Mucosa of rectum (tissue), 2 donors: ENCODE measurements around the gene RBM38.

Source experiments
- H3K27ac ChIP-seq, 2 donors: one replicate each; pipeline ENCODE4 v1.7.0; 2013; ENCODE audit warnings: inconsistent platforms in 2 of 2, low read depth in 2 of 2, low read length in 2 of 2
- H3K27me3 ChIP-seq, 2 donors: one replicate each; pipeline ENCODE4 v1.7.0; 2013; ENCODE audit warnings: low read length in 2 of 2; ENCODE audit not compliant: control insufficient read depth in 2 of 2, insufficient read depth in 2 of 2
- H3K36me3 ChIP-seq, 2 donors: one replicate each; pipeline ENCODE4 v1.7.0; 2013; ENCODE audit warnings: low read length in 2 of 2; ENCODE audit not compliant: control insufficient read depth in 2 of 2, insufficient read depth in 2 of 2
- H3K4me1 ChIP-seq, 2 donors: one replicate each; pipeline ENCODE4 v1.7.0; 2013; ENCODE audit warnings: low read length in 2 of 2, mild to moderate bottlenecking in 1 of 2; ENCODE audit not compliant: control insufficient read depth in 2 of 2, insufficient read depth in 2 of 2
- H3K4me3 ChIP-seq, 2 donors: one replicate each; pipeline ENCODE4 v1.7.0; 2013; ENCODE audit warnings: low read length in 2 of 2
- H3K9ac ChIP-seq, 2 donors: one replicate each; pipeline ENCODE4 v1.7.0; 2013; ENCODE audit warnings: low read length in 2 of 2, low read depth in 1 of 2, mild to moderate bottlenecking in 1 of 2
- H3K9me3 ChIP-seq, 2 donors: one replicate each; pipeline ENCODE4 v1.7.0; 2013; ENCODE audit warnings: low read length in 2 of 2; ENCODE audit not compliant: control insufficient read depth in 2 of 2
- donor health status: healthy.
- donor health status: Normal muscosa, but diverticular disease.

RBM38 gene

DNA sequence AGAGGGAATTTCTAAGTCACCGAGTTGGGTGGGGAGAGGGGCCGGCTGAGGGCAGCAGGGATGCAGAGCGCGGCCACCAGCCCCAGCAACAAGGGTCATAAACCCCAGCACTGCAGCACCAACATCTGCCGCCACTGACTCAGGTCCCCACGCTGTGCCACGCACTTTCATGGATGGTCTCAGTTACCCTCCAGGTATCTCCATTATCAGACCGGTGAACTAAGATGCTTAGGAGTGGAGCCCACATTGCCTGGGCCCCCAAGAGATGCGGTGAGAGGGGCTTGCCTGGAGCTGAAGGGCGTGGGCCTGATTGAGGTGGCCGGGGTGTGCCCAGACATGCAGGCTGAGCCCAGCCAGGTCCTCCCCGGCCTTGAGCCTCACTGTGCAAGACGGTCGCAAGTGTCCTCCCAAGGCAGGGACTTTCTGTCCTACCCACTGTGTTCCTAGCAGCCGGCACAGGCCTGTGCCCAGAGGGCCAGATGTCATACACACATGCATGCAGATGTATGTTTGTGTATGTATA, 19.3 kb downstream of the RBM38 start:
- no peak overlapping the region for H3K9ac ChIP-seq
- no peak overlapping the region for H3K27ac ChIP-seq
- H3K4me3 ChIP-seq, result no peak overlapping the region
- no peaks in the 10 kb centered on the region for H3K4me1 ChIP-seq
- H3K9me3 ChIP-seq, result no peaks in the 10 kb centered on the region
- H3K36me3 ChIP-seq, result peaks cover 27 to 34% of the 10 kb centered on the region in 2 donors
- H3K27me3 ChIP-seq, result no peaks in the 10 kb centered on the region

DNA sequence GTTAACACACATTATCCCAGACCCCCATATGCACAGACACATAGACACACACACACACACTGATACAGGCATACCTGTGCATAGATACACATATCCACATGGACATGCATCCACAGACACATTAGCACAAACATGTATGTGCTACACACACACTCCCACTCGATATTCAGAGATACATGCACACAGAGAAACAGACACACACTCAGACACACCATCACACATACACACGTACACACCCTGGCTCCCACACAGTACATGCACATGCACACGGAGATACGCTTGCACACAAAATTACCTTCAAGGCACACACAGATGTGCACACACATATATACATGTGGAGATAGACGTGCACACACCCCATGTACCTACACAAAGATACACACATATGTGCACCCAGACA, 19.7 kb downstream of the RBM38 start:
- Histone ChIP-seq H3K36me3 (peaks cover 23 to 33% of the 10 kb centered on the region in 2 donors), H3K4me1 (no peaks in the 10 kb centered on the region), H3K27ac (no peak overlapping the region), H3K27me3 (no peaks in the 10 kb centered on the region), H3K9ac (no peak overlapping the region), H3K4me3 (no peak overlapping the region), H3K9me3 (no peaks in the 10 kb centered on the region)

DNA sequence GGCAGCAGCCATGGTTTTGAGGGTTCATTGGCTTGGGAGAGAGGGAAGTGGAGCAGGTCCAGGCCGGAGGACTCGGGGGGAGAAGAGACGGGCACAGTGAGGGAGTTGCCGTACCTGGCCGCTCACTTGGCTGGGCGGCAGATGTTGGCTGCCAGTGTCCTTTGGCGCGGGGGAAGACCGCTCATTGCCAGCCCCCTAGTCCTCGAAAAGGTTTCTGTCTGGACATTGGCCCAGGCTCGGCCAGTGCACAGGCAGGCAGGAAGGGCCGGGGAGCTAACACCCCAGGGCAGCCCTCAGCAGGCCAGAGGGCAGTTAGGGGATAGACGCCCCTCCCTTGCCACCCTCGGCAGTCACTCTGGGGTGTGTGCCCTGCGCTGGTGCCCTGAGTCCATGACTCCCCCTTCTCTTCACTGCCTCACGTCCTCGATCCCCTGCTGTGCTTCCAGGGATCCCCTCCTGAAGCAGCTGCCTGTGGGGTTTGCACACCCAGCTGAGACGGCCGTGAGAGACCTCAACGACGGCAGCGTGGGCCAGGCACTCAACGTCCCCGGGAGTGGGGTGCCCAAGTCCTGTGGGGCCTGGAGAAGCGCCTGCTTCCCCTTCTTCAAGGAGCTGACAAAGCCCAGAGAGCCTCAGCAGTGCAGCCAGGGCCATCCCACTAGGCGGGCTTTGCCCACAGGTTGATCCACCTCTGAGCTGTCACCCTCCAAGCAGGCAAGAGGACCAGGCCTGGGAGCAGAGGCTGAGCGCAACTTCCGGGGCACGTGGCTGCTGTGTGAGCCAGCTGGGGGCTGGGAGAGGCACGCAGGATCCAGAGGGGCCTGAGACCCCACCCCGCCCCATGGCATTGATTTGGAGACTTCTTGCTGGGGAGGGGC, 20.4 kb downstream of the RBM38 start:
- Histone ChIP-seq H3K9ac (no peak overlapping the region), H3K9me3 (no peaks in the 10 kb centered on the region), H3K4me1 (no peaks in the 10 kb centered on the region), H3K4me3 (no peak overlapping the region), H3K27me3 (no peaks in the 10 kb centered on the region), H3K27ac (no peak overlapping the region), H3K36me3 (peaks cover 18 to 27% of the 10 kb centered on the region in 2 donors)

DNA sequence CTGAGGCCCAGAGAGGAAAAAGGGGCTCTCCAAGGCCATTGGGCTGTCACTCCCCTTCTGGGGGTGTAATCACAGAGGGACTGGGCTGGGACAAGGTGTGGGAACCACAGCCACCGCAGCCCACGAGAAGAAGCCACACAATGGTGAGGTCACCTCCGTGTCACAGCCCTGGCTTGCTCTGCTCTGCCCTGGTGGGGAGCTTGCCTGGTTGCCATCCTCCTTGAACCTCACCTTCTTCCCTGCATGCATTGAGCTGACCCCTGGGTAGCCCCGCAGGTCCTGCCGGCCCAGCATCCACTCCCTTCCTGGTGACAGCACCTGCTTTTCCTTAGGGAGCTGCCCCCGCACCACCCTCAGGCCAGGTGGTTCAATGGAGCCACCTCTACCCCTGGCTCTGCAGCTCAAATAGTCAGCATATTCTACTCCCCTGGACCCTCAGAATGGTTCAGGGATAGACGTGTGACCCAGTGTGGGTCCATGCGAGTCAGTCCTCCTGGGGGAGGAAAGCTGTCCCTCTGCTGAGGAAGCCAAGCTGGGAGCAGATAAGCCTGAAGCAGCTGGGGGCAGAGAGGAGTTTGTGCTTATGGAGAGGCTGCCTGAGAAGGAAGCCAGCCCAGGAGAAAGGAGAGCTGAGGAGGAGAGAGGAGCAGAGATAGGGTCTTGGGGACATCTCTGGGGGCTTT, 21.3 kb downstream of the RBM38 start:
- no peaks in the 10 kb centered on the region for H3K9me3 ChIP-seq
- no peak overlapping the region for H3K27ac ChIP-seq
- no peak overlapping the region for H3K9ac ChIP-seq
- H3K36me3 ChIP-seq, result peaks cover 12 to 22% of the 10 kb centered on the region in 2 donors
- H3K4me1 ChIP-seq, result no peaks in the 10 kb centered on the region
- H3K4me3 ChIP-seq, result no peak overlapping the region
- no peaks in the 10 kb centered on the region for H3K27me3 ChIP-seq

DNA sequence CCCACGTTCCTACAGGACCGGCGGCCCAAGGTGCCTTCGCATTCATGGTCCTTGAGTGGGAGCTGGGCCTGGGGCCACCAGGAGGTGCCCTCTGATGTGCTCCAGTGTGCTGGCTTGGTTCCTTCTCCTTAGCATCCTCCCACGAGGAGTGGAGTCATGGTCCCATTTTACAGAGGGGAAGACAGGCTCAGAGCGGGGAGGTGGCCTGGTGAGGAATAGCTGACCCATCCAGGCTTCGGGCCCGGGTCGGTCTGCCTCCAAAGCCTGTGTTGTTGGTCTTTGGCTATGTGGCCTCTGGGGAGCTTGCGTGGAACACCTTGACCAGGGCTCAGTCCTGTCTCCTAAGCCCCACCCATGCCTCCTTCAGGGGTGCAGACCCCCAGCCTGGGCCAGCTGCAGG, 22.8 kb downstream of the RBM38 start:
- H3K27ac ChIP-seq, result no peak overlapping the region
- H3K9ac ChIP-seq, result no peak overlapping the region
- H3K4me3 ChIP-seq, result no peak overlapping the region
- no peaks in the 10 kb centered on the region for H3K9me3 ChIP-seq
- H3K4me1 ChIP-seq, result no peaks in the 10 kb centered on the region
- no peaks in the 10 kb centered on the region for H3K27me3 ChIP-seq
- peaks cover 0 to 12% of the 10 kb centered on the region in 2 donors for H3K36me3 ChIP-seq

DNA sequence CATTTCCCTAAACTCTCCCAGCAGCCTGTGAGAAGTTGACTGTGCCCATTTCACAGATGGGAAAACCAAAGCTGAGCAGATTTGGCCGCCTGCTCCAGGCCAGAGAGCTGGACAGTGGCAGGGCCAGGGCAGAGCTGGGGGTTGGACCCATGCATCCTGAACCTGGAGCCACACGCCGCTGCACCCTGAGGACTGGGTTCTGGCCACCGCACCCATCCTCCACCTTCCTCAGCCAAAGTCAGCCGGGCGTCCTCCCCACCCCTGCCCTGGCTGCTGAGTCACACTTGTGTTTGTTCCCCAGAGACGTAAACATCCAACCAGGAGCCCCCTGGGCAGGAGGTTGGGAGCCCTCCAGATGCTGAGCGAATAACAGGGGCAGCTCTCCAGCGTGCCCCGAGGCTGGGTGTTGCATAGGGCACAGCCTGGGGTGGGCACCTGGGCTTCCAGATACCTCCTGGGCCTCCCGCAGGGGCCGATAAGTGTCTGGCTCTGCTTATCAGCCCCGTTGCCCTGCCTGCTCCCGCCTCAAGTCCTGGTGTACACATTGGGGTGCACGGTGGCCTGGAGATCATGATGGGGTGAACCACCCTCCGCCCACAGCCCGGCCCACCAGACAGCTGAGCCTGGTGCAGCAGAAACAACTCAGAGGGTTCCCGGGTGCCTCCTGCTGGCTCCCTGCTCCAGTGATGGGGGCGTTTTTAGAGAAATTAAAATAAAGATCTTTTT, 23.8 kb downstream of the RBM38 start:
- Histone ChIP-seq H3K4me1 (no peaks in the 10 kb centered on the region), H3K9ac (no peak overlapping the region), H3K36me3 (peaks cover 0 to 5% of the 10 kb centered on the region in 2 donors), H3K9me3 (no peaks in the 10 kb centered on the region), H3K27ac (no peak overlapping the region), H3K27me3 (no peaks in the 10 kb centered on the region), H3K4me3 (no peak overlapping the region)

DNA sequence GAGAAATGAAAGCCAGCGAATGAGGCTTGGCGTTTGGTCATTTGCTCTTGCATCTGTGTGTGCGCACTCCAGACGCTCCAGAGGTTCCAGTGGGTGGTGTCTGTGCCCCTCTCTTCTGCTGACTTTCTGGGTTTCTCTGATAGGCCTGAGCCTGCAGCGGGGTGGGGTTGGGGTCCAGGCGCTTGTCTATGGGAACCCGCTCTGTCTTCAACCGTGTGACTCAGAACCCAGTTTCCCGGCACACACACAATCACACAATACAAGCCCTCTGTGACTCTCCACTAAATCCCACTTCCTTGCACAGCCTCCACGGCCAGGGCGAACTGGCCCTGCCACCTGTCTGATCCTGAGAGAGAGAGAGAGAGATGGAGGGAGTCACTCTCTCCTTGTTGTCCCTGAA, 24.6 kb downstream of the RBM38 start:
- Histone ChIP-seq H3K27me3 (no peaks in the 10 kb centered on the region), H3K9ac (no peak overlapping the region), H3K36me3 (no peaks in the 10 kb centered on the region), H3K4me1 (no peaks in the 10 kb centered on the region), H3K9me3 (no peaks in the 10 kb centered on the region), H3K4me3 (no peak overlapping the region), H3K27ac (no peak overlapping the region)

DNA sequence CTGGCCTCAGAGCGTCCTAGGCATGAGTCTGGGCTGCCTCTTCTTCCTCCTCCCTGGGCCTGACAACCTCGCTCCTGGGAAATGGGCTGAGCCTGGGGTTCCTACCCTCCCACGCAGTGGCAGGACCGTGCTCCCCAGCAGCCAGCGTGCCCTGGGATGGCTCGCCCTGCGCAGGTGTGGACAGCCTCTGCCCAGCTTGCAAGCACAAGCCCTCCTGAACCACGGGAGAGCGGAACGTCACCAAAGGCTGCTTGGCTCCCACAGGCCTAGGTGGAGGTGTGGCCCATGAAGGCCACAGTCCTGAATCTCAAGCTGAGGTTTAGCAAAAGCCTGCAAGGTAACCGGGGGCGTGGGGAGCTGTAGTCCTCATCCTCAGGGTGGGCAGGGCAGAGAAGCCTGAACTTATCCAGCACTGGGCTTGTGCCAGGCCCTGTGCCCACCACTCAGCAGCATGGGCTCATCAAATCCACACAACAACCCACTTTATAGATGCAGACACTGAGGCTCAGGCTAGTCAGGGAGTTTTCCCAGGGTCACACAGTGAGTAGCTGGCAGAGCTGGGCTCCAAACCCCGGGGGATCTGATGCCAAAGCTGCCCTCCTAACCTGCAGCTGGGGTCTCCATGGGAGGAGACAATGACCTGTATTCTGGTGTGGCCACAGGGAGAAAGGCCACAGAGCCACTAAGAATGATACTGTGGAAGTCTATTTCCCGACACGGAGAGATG, 25.3 kb downstream of the RBM38 start:
- no peak overlapping the region for H3K4me3 ChIP-seq
- H3K9ac ChIP-seq, result no peak overlapping the region
- no peaks in the 10 kb centered on the region for H3K4me1 ChIP-seq
- no peaks in the 10 kb centered on the region for H3K36me3 ChIP-seq
- no peaks in the 10 kb centered on the region for H3K27me3 ChIP-seq
- H3K27ac ChIP-seq, result no peak overlapping the region
- H3K9me3 ChIP-seq, result no peaks in the 10 kb centered on the region

DNA sequence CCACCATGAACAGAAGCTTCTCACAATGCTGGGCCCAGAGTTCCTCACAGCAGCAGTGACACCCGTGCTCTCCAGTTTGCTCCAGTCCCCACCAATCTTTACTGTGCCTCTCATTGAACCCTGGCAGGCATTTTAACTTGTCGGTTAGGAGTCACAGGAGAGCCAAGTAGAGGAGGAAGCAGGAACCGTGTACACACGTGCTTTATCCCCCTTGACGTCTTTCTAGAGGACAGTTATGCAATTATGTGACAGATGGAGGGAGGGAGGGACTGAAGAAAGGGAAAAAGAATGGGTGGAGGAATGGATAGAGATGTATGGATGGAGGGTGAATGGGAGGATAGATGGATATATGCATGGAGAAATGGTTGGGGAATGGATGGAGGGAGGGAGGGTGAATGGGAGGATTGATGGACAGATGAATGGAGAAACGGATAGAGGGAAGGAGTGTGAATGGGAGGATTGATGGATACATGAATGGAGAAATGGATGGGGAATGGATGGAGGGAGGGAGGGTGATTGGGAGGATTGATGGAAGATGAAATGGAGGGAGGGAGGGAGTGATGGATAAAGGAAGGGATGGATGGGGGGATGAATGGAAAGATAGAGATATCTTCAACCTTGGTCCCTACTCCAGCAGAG, 26.0 kb downstream of the RBM38 start:
- Histone ChIP-seq H3K27me3 (no peaks in the 10 kb centered on the region), H3K9ac (no peak overlapping the region), H3K27ac (no peak overlapping the region), H3K4me1 (no peaks in the 10 kb centered on the region), H3K9me3 (no peaks in the 10 kb centered on the region), H3K4me3 (no peak overlapping the region), H3K36me3 (no peaks in the 10 kb centered on the region)
